Measurements from ENCODE around the gene IL3. TPM values are rescaled to one million over a fixed set of nuclear protein-coding genes. Genes with fewer than 3 reads are reported as not detected.

IL3 gene
- total and polyA plus RNA-seq, 9 of the 15 experiments (the other 6 are each of a cell fraction or from before 2014, with no cell fraction given) = not detected

DNA sequence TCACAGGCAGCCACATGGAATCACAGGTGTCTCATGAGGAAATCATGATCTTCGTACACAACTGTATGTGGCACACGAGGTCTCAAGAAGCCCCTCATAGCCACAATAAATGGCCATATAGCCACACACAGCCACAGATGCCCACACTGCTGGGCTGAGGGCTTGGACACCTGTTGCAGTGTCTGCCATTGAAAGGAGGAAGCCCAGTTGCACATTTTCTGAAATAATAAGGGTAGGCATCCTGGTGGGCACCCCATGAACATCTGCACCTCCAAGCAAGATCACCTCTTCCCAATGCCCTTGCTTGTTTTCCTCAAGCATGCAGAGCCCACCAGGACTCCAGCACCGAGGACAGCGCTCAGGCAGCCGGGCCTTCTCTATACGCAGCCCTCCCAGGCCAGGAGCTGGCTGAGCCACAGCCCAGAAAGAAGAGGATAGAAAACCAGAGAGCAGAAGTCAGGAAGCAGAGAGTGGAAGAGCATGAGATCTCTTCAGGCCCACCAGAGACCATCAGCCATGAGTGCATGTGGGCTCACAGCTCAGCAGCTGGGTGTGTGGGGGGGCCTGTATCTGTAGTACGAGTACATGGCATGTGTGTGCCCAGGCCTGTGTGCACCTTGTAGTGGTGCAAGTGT, 48.0 kb upstream of the IL3 start (continued):
- no peak for TF ChIP-seq PTBP1 (IDR thresholded peaks at IDR 0.05; ENCODE audit: low read depth, low read length)
- TF ChIP-seq TAL1 (IDR thresholded peaks at IDR 0.05) = no peak
- TF ChIP-seq, protein P1, sequence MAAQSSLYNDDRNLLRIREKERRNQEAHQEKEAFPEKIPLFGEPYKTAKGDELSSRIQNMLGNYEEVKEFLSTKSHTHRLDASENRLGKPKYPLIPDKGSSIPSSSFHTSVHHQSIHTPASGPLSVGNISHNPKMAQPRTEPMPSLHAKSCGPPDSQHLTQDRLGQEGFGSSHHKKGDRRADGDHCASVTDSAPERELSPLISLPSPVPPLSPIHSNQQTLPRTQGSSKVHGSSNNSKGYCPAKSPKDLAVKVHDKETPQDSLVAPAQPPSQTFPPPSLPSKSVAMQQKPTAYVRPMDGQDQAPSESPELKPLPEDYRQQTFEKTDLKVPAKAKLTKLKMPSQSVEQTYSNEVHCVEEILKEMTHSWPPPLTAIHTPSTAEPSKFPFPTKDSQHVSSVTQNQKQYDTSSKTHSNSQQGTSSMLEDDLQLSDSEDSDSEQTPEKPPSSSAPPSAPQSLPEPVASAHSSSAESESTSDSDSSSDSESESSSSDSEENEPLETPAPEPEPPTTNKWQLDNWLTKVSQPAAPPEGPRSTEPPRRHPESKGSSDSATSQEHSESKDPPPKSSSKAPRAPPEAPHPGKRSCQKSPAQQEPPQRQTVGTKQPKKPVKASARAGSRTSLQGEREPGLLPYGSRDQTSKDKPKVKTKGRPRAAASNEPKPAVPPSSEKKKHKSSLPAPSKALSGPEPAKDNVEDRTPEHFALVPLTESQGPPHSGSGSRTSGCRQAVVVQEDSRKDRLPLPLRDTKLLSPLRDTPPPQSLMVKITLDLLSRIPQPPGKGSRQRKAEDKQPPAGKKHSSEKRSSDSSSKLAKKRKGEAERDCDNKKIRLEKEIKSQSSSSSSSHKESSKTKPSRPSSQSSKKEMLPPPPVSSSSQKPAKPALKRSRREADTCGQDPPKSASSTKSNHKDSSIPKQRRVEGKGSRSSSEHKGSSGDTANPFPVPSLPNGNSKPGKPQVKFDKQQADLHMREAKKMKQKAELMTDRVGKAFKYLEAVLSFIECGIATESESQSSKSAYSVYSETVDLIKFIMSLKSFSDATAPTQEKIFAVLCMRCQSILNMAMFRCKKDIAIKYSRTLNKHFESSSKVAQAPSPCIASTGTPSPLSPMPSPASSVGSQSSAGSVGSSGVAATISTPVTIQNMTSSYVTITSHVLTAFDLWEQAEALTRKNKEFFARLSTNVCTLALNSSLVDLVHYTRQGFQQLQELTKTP (IDR thresholded peaks at IDR 0.05; ENCODE audit: low read depth in 1 of 2, partially characterized antibody in 2 of 2) = peak in 1 of 2 experiments; percentile 71
- TF ChIP-seq MEF2D (tag; conservative IDR thresholded peaks at IDR 0.05; ENCODE audit: low read depth) = no peak
- TF ChIP-seq CXXC5 (CRISPR knock-in tag; IDR thresholded peaks at IDR 0.05) = peak; percentile 27; the same call in 1 of the 2 replicates
- no peak for TF ChIP-seq CREBBP (IDR thresholded peaks at IDR 0.05; ENCODE audit: low read depth, low read length)
- no peak for TF ChIP-seq ELF2 (CRISPR knock-in tag; IDR thresholded peaks at IDR 0.05)
- TF ChIP-seq CCNT2 (IDR thresholded peaks at IDR 0.05; ENCODE audit: borderline replicate concordance, extremely low read depth, insufficient read length, low read depth, low read length) = no peak
- no peak for TF ChIP-seq KDM5B (IDR thresholded peaks at IDR 0.05; ENCODE audit: insufficient replicate concordance, low read depth, low read length)
- TF ChIP-seq, protein P2, sequence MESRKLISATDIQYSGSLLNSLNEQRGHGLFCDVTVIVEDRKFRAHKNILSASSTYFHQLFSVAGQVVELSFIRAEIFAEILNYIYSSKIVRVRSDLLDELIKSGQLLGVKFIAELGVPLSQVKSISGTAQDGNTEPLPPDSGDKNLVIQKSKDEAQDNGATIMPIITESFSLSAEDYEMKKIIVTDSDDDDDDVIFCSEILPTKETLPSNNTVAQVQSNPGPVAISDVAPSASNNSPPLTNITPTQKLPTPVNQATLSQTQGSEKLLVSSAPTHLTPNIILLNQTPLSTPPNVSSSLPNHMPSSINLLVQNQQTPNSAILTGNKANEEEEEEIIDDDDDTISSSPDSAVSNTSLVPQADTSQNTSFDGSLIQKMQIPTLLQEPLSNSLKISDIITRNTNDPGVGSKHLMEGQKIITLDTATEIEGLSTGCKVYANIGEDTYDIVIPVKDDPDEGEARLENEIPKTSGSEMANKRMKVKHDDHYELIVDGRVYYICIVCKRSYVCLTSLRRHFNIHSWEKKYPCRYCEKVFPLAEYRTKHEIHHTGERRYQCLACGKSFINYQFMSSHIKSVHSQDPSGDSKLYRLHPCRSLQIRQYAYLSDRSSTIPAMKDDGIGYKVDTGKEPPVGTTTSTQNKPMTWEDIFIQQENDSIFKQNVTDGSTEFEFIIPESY (CRISPR knock-in tag; IDR thresholded peaks at IDR 0.05) = no peak
- TF ChIP-seq, protein P3, sequence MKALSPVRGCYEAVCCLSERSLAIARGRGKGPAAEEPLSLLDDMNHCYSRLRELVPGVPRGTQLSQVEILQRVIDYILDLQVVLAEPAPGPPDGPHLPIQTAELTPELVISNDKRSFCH (CRISPR knock-in tag; IDR thresholded peaks at IDR 0.05) = no peak
- TF ChIP-seq, protein P3 (tag; IDR thresholded peaks at IDR 0.05) = 0 out of 2 replicates have a peak, but pooled peaks have one; percentile 28
- peak; percentile 20; the same call in 1 of the 2 replicates for TF ChIP-seq CREM (IDR thresholded peaks at IDR 0.05; ENCODE audit: low read depth)
- no peak for TF ChIP-seq ZKSCAN1 (IDR thresholded peaks at IDR 0.05; ENCODE audit: low read depth, low read length)
- TF ChIP-seq SMAD1 (IDR thresholded peaks at IDR 0.05; ENCODE audit: low read depth, low read length, partially characterized antibody) = no peak
- TF ChIP-seq PRMT5 (CRISPR knock-in tag; IDR thresholded peaks at IDR 0.05) = 0 out of 2 replicates have a peak, but pooled peaks have one; percentile 70
- TF ChIP-seq ZBED1 (IDR thresholded peaks at IDR 0.05) = no peak
- no peak for TF ChIP-seq FOS (IDR thresholded peaks at IDR 0.05; ENCODE audit: extremely low read depth, insufficient read length)
- TF ChIP-seq DIDO1 (tag; IDR thresholded peaks at IDR 0.05; ENCODE audit: low read depth) = no peak
- TF ChIP-seq MYC (IDR thresholded peaks at IDR 0.05; ENCODE audit: low read depth, low read length) = no peak
- no peak for TF ChIP-seq MYC (CRISPR knock-in tag; IDR thresholded peaks at IDR 0.05; ENCODE audit: borderline replicate concordance, low read depth)

Measured in K562 (cell line).